ENCODE measurements around the gene OGDH.

OGDH gene

GRCh38 chr7:44707558-44708230 lies 101.3 kb downstream of the OGDH start:
- Histone ChIP-seq H3K14ac (ENCODE audit: low read length) (peak overlapping the region; percentile 27), H3K9ac (ENCODE audit: low read depth, low read length, poor library complexity) (peak overlapping the region; percentile 16), H2BK5ac (ENCODE audit: low read length) (peak overlapping the region; percentile 57), H2AFZ (ENCODE audit: low read length) (no peak overlapping the region), H3K4me3 (ENCODE audit: low read length in 2 of 2) (no peak overlapping the region), H2AK5ac (ENCODE audit: low read depth, low read length) (no peak overlapping the region), H3K27me3 (ENCODE audit: control insufficient read depth in 3 of 3, insufficient read depth in 3 of 3, low read depth in 1 of 3, low read length in 3 of 3) (no peaks in the 10 kb centered on the region), H3K36me3 (replicated peaks in 1 of 2; ENCODE audit: control insufficient read depth in 2 of 2, insufficient read depth in 2 of 2, low read length in 2 of 2) (peaks cover 19 to 41% of the 10 kb centered on the region in 2 donors), H3K4ac (ENCODE audit: low read length) (no peak overlapping the region), H3K4me2 (ENCODE audit: insufficient read depth, low read length, poor library complexity, severe bottlenecking) (no peak overlapping the region), H3K23ac (ENCODE audit: low read depth, low read length, poor library complexity) (peak overlapping the region; percentile 9), H3K4me1 (ENCODE audit: control insufficient read depth in 2 of 2, insufficient read depth in 1 of 2, low read depth in 1 of 2, low read length in 2 of 2) (no peaks in the 10 kb centered on the region), H3K18ac (ENCODE audit: low read length) (no peak overlapping the region), H2BK120ac (ENCODE audit: low read depth, low read length) (no peak overlapping the region), H2BK15ac (ENCODE audit: low read length) (no peak overlapping the region), H3K27ac (replicated peaks; ENCODE audit: low read length) (no peak overlapping the region), H4K91ac (ENCODE audit: low read depth, low read length, poor library complexity) (no peak overlapping the region), H4K8ac (ENCODE audit: low read depth, low read length) (no peak overlapping the region), H2BK12ac (ENCODE audit: low read length) (no peak overlapping the region), H3K9me3 (replicated peaks in 1 of 2; ENCODE audit: control insufficient read depth in 2 of 2, insufficient read depth in 1 of 2, low read depth in 1 of 2, low read length in 2 of 2) (peaks cover 0 to 5% of the 10 kb centered on the region in 2 donors), H3K79me1 (ENCODE audit: low read depth, low read length) (peaks cover 2% of the 10 kb centered on the region)
- no CpG with 5 or more reads among the region's 21 CpGs for WGBS, 2 donors (ENCODE audit: extremely low coverage in 2 of 2, insufficient read length in 2 of 2, insufficient replicate concordance in 1 of 2)
- DNase-seq (ENCODE audit: low spot score): no peak

- no peak overlapping the region for H2AK5ac ChIP-seq (ENCODE audit: low read depth, low read length)
- no peak overlapping the region for H3K4me2 ChIP-seq (ENCODE audit: insufficient read depth, low read length, poor library complexity, severe bottlenecking)
- WGBS, 2 donors (ENCODE audit: extremely low coverage in 2 of 2, insufficient read length in 2 of 2, insufficient replicate concordance in 1 of 2): no CpG with 5 or more reads among the region's 19 CpGs
- H3K23ac ChIP-seq (ENCODE audit: low read depth, low read length, poor library complexity): no peak overlapping the region
- peaks cover 19 to 32% of the 10 kb centered on the region in 2 donors for H3K36me3 ChIP-seq (replicated peaks in 1 of 2; ENCODE audit: control insufficient read depth in 2 of 2, insufficient read depth in 2 of 2, low read length in 2 of 2)
- H2BK120ac ChIP-seq (ENCODE audit: low read depth, low read length): no peak overlapping the region
- no peaks in the 10 kb centered on the region for H3K4me1 ChIP-seq (ENCODE audit: control insufficient read depth in 2 of 2, insufficient read depth in 1 of 2, low read depth in 1 of 2, low read length in 2 of 2)
- H3K79me1 ChIP-seq (ENCODE audit: low read depth, low read length): peaks cover 2% of the 10 kb centered on the region
- no peak overlapping the region for H4K8ac ChIP-seq (ENCODE audit: low read depth, low read length)
- H3K9me3 ChIP-seq (replicated peaks in 1 of 2; ENCODE audit: control insufficient read depth in 2 of 2, insufficient read depth in 1 of 2, low read depth in 1 of 2, low read length in 2 of 2): peaks cover 0 to 2% of the 10 kb centered on the region in 2 donors
- no peak for DNase-seq (ENCODE audit: low spot score)
- H3K27me3 ChIP-seq (ENCODE audit: control insufficient read depth in 3 of 3, insufficient read depth in 3 of 3, low read depth in 1 of 3, low read length in 3 of 3): no peaks in the 10 kb centered on the region
- H3K27ac ChIP-seq (replicated peaks; ENCODE audit: low read length): no peak overlapping the region
- H3K4ac ChIP-seq (ENCODE audit: low read length): no peak overlapping the region
- H2BK12ac ChIP-seq (ENCODE audit: low read length): no peak overlapping the region
- H4K91ac ChIP-seq (ENCODE audit: low read depth, low read length, poor library complexity): no peak overlapping the region
- no peak overlapping the region for H2BK5ac ChIP-seq (ENCODE audit: low read length)
- H3K9ac ChIP-seq (ENCODE audit: low read depth, low read length, poor library complexity): peak overlapping the region; percentile 57
- H3K18ac ChIP-seq (ENCODE audit: low read length): no peak overlapping the region
- no peak overlapping the region for H3K4me3 ChIP-seq (ENCODE audit: low read length in 2 of 2)
- H2BK15ac ChIP-seq (ENCODE audit: low read length): no peak overlapping the region
- H2AFZ ChIP-seq (ENCODE audit: low read length): no peak overlapping the region
- no peak overlapping the region for H3K14ac ChIP-seq (ENCODE audit: low read length)
These were observed 102.8 kb downstream of the OGDH start for GRCh38 chr7:44709011-44709915.

DNA sequence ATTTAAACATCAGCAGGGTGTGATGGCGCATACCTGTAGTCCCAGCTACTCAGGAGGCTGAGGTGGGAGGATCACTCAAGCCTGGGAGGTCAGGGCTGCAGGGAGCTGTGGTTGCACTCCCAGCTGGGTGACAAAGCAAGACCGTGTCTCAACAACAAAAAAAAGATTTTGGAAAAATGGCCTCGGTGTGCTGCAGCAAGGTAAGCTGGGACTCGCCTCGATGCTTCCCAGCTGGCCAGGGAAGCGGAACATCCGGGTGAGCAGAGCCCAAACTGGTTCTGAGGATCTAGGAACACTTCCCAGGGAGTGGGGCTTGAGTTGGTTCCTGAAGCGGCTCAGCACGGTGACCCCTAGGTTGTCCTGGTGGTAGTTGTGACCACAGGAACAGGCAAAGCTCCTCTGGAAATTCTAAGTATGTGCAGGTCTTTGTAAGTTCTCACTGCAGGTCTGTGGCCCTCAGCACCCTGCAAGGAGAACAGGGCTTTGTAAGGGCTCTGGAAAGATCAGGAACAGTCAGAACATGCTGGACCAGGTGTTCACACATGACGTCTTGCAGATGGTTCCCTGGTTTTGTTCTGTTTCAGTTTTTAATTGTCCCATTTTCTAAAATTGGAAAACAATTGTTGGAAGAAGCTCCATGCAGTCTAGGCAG lies 103.6 kb downstream of the OGDH start:
- DNase-seq (ENCODE audit: low spot score): no peak
- Histone ChIP-seq H2AFZ (ENCODE audit: low read length) (no peak overlapping the region), H3K27ac (replicated peaks; ENCODE audit: low read length) (no peak overlapping the region)

DNA sequence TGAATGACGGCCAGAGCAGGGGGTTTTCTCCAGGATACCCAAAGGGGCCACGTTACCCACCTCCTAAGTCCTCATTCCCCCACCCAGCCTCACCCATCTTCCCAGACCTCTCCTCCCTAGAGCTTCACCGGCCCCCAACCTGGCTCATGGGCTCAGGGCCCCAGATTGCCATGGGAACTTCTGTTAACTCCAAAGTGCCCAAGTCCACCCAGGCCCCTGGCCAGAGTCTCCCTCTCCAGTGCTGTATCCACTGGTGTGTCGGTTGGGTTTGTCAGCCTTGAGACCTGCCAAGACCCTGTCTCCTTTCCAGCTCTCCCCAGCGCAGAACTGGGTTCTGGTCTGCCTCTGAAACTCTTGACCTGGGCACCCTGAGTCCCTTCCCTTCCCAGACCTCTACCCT lies 105.1 kb downstream of the OGDH start:
- Histone ChIP-seq H2BK12ac (ENCODE audit: low read length) (no peak overlapping the region), H3K18ac (ENCODE audit: low read length) (no peak overlapping the region), H4K8ac (ENCODE audit: low read depth, low read length) (no peak overlapping the region), H3K79me1 (ENCODE audit: low read depth, low read length) (peaks cover 2% of the 10 kb centered on the region), H3K4ac (ENCODE audit: low read length) (no peak overlapping the region), H2AK5ac (ENCODE audit: low read depth, low read length) (no peak overlapping the region), H3K27me3 (ENCODE audit: control insufficient read depth in 3 of 3, insufficient read depth in 3 of 3, low read depth in 1 of 3, low read length in 3 of 3) (no peaks in the 10 kb centered on the region), H2BK15ac (ENCODE audit: low read length) (no peak overlapping the region), H3K4me2 (ENCODE audit: insufficient read depth, low read length, poor library complexity, severe bottlenecking) (no peak overlapping the region), H3K27ac (replicated peaks; ENCODE audit: low read length) (no peak overlapping the region), H3K4me3 (ENCODE audit: low read length in 2 of 2) (no peak overlapping the region), H3K14ac (ENCODE audit: low read length) (no peak overlapping the region), H3K9me3 (replicated peaks in 1 of 2; ENCODE audit: control insufficient read depth in 2 of 2, insufficient read depth in 1 of 2, low read depth in 1 of 2, low read length in 2 of 2) (peaks cover 0 to 2% of the 10 kb centered on the region in 2 donors), H3K36me3 (replicated peaks in 1 of 2; ENCODE audit: control insufficient read depth in 2 of 2, insufficient read depth in 2 of 2, low read length in 2 of 2) (peaks cover 19 to 26% of the 10 kb centered on the region in 2 donors), H3K23ac (ENCODE audit: low read depth, low read length, poor library complexity) (no peak overlapping the region), H3K9ac (ENCODE audit: low read depth, low read length, poor library complexity) (no peak overlapping the region), H3K4me1 (ENCODE audit: control insufficient read depth in 2 of 2, insufficient read depth in 1 of 2, low read depth in 1 of 2, low read length in 2 of 2) (no peaks in the 10 kb centered on the region), H2BK5ac (ENCODE audit: low read length) (no peak overlapping the region), H2BK120ac (ENCODE audit: low read depth, low read length) (no peak overlapping the region), H4K91ac (ENCODE audit: low read depth, low read length, poor library complexity) (no peak overlapping the region), H2AFZ (ENCODE audit: low read length) (no peak overlapping the region)
- no peak for DNase-seq (ENCODE audit: low spot score)
- WGBS, 2 donors (ENCODE audit: extremely low coverage in 2 of 2, insufficient read length in 2 of 2, insufficient replicate concordance in 1 of 2): no CpG with 5 or more reads among the region's 5 CpGs

More for the DNA sequence above, 103.6 kb downstream of the OGDH start:
- Histone ChIP-seq H3K4ac (ENCODE audit: low read length) (no peak overlapping the region), H3K4me1 (ENCODE audit: control insufficient read depth in 2 of 2, insufficient read depth in 1 of 2, low read depth in 1 of 2, low read length in 2 of 2) (no peaks in the 10 kb centered on the region), H2BK120ac (ENCODE audit: low read depth, low read length) (no peak overlapping the region), H3K9ac (ENCODE audit: low read depth, low read length, poor library complexity) (no peak overlapping the region), H3K27me3 (ENCODE audit: control insufficient read depth in 3 of 3, insufficient read depth in 3 of 3, low read depth in 1 of 3, low read length in 3 of 3) (no peaks in the 10 kb centered on the region), H2BK5ac (ENCODE audit: low read length) (no peak overlapping the region), H4K91ac (ENCODE audit: low read depth, low read length, poor library complexity) (no peak overlapping the region), H2AK5ac (ENCODE audit: low read depth, low read length) (no peak overlapping the region), H3K18ac (ENCODE audit: low read length) (no peak overlapping the region), H3K14ac (ENCODE audit: low read length) (no peak overlapping the region), H2BK15ac (ENCODE audit: low read length) (no peak overlapping the region), H3K4me3 (ENCODE audit: low read length in 2 of 2) (no peak overlapping the region), H3K9me3 (replicated peaks in 1 of 2; ENCODE audit: control insufficient read depth in 2 of 2, insufficient read depth in 1 of 2, low read depth in 1 of 2, low read length in 2 of 2) (peaks cover 0 to 2% of the 10 kb centered on the region in 2 donors), H3K36me3 (replicated peaks in 1 of 2; ENCODE audit: control insufficient read depth in 2 of 2, insufficient read depth in 2 of 2, low read length in 2 of 2) (peaks cover 19 to 31% of the 10 kb centered on the region in 2 donors), H3K23ac (ENCODE audit: low read depth, low read length, poor library complexity) (no peak overlapping the region), H4K8ac (ENCODE audit: low read depth, low read length) (no peak overlapping the region), H2BK12ac (ENCODE audit: low read length) (no peak overlapping the region), H3K79me1 (ENCODE audit: low read depth, low read length) (peaks cover 2% of the 10 kb centered on the region), H3K4me2 (ENCODE audit: insufficient read depth, low read length, poor library complexity, severe bottlenecking) (no peak overlapping the region)
- no CpG with 5 or more reads among the region's 10 CpGs for WGBS, 2 donors (ENCODE audit: extremely low coverage in 2 of 2, insufficient read length in 2 of 2, insufficient replicate concordance in 1 of 2)
